Cerebellar nuclear complex (tissue), 1 donor: ENCODE measurements around the gene OXTR.

Experiments used
- DNase-seq, 2 experiments: peaks; one replicate each; lab custom pipeline; 2025; lab: John Stamatoyannopoulos, UW

Gene OXTR

GRCh38 chr3:8712045-8712907 is 57.1 kb downstream of the OXTR start:
- no peak for DNase-seq

DNA sequence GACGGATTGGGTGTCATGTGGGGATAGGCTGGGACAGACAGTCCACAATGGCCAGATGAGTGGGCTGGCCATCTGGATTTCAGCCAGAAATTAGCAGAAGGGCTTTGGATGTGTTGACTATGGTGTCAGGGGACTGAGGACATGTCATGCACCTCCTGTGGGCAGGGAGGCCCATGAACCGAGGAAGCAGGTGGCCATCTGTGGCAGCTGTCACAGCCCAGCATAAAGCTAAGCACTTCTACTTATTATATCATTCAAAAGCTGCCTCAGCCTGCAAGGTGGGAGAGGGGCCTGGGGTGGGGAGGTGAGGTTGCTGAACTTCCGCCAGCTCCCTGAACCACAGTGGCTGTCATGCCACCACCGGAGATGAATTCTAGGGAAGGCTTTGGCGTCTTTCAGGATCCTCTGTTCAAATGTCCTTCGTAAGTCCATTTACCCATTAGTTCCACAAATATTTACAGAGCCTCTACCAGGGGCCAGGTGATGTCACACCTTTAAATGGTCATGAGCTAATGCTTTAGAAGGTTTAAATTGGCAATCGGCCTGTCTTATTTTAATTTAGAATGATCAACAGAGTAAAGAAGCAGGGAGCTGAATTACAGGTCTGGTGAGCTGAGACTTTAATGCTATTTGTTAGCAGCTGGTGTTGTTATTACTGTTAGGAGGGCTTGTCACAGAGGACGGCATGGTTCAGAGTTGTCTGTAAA is 59.5 kb downstream of the OXTR start:
- no peak for DNase-seq

DNA sequence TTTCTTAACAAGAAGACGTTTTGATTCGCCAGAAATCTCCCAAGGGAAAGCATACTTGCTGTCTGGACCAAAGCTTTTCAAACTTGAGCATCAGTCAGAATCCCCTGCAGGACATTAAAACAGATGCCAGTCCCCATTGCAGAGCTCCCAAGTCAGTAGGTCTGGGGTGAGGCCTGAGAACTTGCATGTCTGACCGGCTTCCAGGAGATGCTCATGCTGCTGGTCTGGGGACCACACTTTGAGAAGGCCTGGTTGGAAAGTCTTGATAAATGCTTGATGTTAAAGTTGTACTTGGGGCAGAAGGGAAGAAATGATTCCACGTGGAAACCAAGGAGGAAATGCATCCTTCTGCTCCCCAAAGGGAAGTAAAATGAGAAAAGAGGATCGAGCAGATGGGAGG is 60.1 kb downstream of the OXTR start:
- no peak for DNase-seq

DNA sequence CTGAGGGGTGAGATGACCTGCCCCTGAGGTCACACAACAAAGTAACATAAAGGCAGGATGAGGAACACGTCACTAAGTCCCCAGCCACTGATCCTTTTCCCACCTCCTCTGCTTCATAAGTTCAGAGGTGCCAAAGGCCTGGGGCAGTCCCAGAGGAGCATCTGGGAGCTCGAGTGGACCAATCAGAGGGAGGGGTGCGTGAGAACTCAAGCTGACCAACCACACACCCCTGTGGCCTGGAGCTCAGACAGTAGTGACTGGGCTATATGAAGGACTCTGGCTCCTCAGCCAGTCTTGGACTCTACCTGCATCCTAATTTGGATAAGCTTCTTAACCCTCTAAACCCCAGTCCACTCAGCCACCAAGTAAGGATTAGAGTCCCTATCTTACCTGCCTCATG is 63.8 kb downstream of the OXTR start:
- DNase-seq, result no peak

DNA sequence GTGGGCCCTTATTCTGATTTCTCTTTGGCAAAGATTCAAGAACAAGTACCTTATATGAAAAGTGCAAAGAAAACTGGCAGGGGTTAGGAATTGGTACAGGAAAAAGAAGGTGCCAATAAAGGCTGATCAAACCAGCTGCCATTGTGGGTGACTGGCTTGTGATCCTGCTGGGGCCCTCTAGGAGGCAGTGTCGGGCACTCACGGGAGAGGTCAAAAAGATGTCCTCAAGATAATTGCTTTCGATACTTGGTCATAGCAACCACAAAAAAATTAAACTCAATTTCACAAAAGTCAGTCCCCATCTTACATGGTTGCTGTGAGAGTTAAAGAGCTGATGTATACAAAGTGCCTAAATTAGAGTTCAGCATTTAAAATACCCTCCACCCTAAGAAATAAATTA is 66.9 kb downstream of the OXTR start:
- no peak for DNase-seq
